GM18499 (cell line): ENCODE results near the gene QSER1.
"Not testable (repeated sequence)": the region's sequence is repeated elsewhere in the genome, so short reads cannot be mapped to it uniquely, and the experiment has no call there.

ENCODE experiments used
- ATAC-seq: cut with Tn5 transposase; IDR thresholded peaks from one replicate; pipeline ENCODE4 v1.9.1; 2021; ENCODE audit warnings: moderate number of reproducible peaks; ENCODE audit not compliant: insufficient read depth, unreplicated experiment

QSER1 gene

GRCh38 chr11:32990481-32990880 is 97.9 kb downstream of the QSER1 start:
- ATAC-seq: no peak

- no peak for ATAC-seq
Observed at GRCh38 chr11:32991427-32991826, 98.8 kb downstream of the QSER1 start.

- ATAC-seq: no peak
Observed at GRCh38 chr11:32991898-32992297, 99.3 kb downstream of the QSER1 start.

- no peak for ATAC-seq
Observed at GRCh38 chr11:33000181-33000580, 107.6 kb downstream of the QSER1 start.

GRCh38 chr11:33001281-33001680 is 108.7 kb downstream of the QSER1 start:
- ATAC-seq: no peak

- ATAC-seq: no peak
Observed at GRCh38 chr11:33001751-33002542, 109.3 kb downstream of the QSER1 start.

GRCh38 chr11:33005175-33005574 is 112.6 kb downstream of the QSER1 start:
- ATAC-seq: no peak

GRCh38 chr11:33006010-33006409 is 113.4 kb downstream of the QSER1 start:
- ATAC-seq: no peak

- no peak for ATAC-seq
Observed at GRCh38 chr11:33013755-33014154, 121.1 kb downstream of the QSER1 start.

GRCh38 chr11:33015621-33016551 is 123.3 kb downstream of the QSER1 start, which contains the start of gene DEPDC7:
DEPDC7 (plus strand) TSS chr11:33015878; CDS start chr11:33015956, 78 bp downstream.
- ATAC-seq: peak; percentile 43

GRCh38 chr11:33016654-33017053 is 124.0 kb downstream of the QSER1 start:
- ATAC-seq: no peak

- ATAC-seq: no peak
Observed at GRCh38 chr11:33017478-33017877, 124.9 kb downstream of the QSER1 start.

- ATAC-seq: no peak
Observed at GRCh38 chr11:33017965-33018364, 125.4 kb downstream of the QSER1 start.

GRCh38 chr11:33018840-33019239 is 126.2 kb downstream of the QSER1 start:
- no peak for ATAC-seq

GRCh38 chr11:33021501-33021900 is 128.9 kb downstream of the QSER1 start:
- ATAC-seq: no peak

GRCh38 chr11:33021937-33022336 is 129.3 kb downstream of the QSER1 start:
- ATAC-seq: no peak

- no peak for ATAC-seq
Observed at GRCh38 chr11:33025339-33025722, 132.7 kb downstream of the QSER1 start.

GRCh38 chr11:33027233-33027632 is 134.6 kb downstream of the QSER1 start:
- no peak for ATAC-seq

- no peak for ATAC-seq
Observed at GRCh38 chr11:33027846-33028536, 135.4 kb downstream of the QSER1 start.

- ATAC-seq: no peak
Observed at GRCh38 chr11:33028537-33028914, 135.9 kb downstream of the QSER1 start.

GRCh38 chr11:33029218-33029617 is 136.6 kb downstream of the QSER1 start:
- ATAC-seq: not testable (repeated sequence)
